ENCODE results near the gene AP1S3.
"Not testable (repeated sequence)": the region's sequence is repeated elsewhere in the genome, so short reads cannot be mapped to it uniquely, and the experiment has no call there.

Gene AP1S3

DNA sequence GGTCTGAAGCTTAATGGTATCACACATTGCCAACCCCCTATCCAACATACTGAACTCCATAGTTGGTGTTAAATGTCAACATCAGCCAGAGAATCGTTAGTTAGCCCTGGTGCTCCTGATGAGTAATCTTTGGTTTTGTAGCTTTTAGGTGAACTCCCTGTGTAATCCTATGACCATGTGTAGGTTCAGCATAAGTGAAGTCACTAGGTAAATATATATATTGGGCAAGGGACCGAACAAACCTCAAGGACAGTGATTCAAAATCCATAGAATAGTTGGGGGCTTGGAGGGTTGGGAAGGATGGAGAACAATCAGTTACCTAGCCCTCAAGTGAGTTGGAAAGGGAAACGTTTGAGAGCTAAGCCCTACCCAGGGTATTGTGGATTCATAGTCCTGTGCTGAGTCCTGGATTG is 16.0 kb upstream of the AP1S3 start:
- DNase-seq (ENCODE audit: low read depth) = no peak

DNA sequence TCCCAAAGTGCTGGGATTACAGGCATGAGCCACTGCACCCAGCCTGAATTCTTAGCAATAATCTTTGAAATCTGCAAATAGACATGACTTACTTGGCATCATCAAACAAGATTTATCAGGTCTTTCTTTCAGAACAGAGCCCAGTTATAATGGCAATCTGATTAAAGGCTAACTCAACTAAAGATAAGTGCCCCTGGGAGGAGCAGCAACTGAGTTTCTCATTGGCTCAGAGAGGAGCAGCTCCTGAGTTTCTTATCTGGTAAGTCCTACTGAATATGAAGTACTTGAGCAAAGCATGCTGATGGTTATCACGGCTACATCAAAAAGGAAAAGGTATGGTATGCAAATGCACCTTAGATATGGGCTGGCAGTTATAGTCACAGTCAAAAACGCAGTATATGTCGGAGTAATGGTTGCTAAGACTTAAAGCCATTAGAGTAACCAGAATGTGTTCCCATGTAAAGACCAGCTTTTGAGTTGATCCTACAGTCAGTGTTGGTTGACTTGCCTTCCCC is 15.0 kb upstream of the AP1S3 start:
- DNase-seq (ENCODE audit: low read depth) = no peak

- no peak for DNase-seq (ENCODE audit: low read depth)
Measured at GRCh38 chr2:223847410-223847809, 10.0 kb upstream of the AP1S3 start.

- no peak for DNase-seq (ENCODE audit: low read depth)
Measured at GRCh38 chr2:223846515-223846914, 9.1 kb upstream of the AP1S3 start.

- DNase-seq (ENCODE audit: low read depth) = no peak
Measured at GRCh38 chr2:223841436-223842190, 4.2 kb upstream of the AP1S3 start.

- DNase-seq (ENCODE audit: low read depth) = no peak
Measured at GRCh38 chr2:223835701-223836532, 1.5 kb downstream of the AP1S3 start.

DNA sequence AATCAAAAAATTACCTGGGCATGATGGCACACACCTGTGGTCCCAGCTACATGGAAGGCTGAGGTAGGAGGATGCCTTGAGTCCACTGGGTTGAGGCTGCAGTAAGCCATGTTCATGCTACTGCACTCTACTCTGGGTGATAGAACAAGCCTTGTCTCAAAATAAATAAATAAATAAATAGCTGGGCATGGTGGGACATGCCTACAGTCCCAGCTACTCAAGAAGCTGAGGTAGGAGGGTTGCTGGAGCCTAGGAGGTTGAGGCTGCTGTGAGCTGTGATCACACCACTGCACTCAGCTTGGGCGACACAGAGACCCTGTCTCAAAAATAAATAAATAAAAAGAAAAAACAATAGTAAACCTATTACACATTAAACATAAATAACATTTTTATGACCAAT is 3.0 kb downstream of the AP1S3 start:
- no peak for DNase-seq (ENCODE audit: low read depth)

GRCh38 chr2:223832241-223832903 is 5.0 kb downstream of the AP1S3 start:
- no peak for DNase-seq (ENCODE audit: low read depth)

GRCh38 chr2:223829128-223829527 is 8.3 kb downstream of the AP1S3 start:
- no peak for DNase-seq (ENCODE audit: low read depth)

DNA sequence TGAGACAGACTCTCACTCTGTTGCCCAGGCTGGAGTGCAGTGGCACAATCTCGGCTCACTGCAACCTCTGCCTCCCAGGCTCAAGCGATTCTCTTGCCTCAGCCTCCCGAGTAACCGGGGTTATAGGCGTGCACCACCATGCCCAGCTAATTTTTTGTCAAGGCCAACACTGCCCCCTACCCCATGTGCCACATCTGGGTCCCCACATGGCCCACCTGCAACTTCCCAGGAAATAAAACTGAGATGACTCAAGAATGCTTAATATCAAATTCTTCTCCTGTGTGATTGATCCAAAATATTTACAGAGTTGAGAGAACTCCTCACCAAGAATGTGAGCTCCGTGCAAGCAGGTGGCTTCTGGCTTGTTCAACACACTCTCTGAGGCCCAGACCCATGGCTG is 9.1 kb downstream of the AP1S3 start:
- DNase-seq (ENCODE audit: low read depth) = no peak

DNA sequence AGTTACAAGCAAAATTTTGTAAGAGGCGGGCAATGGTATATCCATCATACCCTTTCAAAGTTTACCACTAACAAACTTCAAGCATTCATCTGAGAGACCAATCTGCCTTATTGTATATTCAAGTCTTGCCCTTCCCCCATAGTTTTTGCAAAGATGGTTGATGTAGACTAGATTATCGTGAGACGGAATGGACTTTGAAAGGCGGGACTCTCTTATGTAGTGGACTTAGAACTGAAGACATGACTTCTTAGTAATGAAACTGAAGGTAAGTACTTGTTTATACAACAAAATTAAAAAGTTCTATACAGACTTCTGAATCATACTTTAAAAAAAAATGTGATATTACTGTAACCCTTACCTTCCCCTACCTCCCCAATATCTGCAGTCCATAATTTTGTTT is 10.4 kb downstream of the AP1S3 start:
- DNase-seq (ENCODE audit: low read depth) = no peak

DNA sequence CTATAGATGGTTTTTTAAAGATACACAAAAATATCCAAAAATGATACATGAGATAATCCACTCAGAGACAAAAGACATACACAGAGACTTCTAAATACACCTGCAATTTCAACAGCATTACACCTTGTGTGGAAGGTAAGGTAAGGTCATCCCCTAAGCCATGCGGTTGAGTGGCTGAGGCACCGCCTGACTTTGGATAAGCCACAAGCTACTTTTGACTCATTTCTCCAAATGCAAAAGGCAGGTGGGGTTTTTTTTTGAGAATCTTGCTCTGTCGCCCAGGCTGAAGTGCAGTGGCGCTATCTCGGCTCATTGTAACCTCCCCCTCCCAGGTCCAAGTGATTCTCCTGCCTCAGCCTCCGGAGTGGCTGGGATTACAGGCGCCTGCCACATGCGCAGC is 13.1 kb downstream of the AP1S3 start:
- no peak for DNase-seq (ENCODE audit: low read depth)

DNA sequence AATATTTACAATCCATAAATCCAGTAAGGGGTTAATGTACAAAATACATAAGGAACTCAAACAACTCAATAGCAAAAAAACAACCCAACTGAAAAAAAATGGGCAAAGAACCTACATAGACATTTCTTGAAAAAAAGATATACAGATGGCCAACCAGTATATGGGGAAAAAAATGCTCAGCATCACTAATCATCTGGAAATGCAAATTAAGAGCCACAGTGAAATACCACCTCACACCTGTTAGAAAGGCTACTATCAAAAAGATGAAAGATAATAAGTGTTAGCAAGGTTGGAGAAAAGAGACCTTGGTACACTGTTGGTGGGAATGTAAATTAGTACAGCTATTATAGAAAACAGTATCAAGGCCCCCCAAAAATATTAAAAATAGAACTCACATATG is 14.6 kb downstream of the AP1S3 start:
- DNase-seq (ENCODE audit: low read depth) = no peak

DNA sequence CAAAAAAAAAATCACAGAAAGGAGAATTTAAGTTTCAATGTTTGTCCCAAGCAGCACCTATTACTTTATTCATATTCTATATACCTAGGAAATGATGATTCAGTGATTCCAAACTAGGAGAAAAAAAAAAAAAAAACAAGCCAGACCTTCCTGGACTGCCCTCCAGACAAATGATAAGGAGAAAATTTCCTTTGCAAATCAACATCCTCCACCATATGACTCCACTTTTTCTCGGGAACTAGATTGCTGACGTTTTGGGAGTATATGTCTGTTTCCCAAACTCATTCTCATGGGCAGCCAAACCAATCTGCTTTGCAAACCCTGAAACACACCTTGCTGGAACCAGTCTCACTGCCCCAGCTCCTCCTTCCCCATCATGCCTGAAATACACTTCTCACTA is 16.8 kb downstream of the AP1S3 start:
- DNase-seq (ENCODE audit: low read depth) = no peak

GRCh38 chr2:223819891-223820290 is 17.5 kb downstream of the AP1S3 start:
- no peak for DNase-seq (ENCODE audit: low read depth)

- DNase-seq (ENCODE audit: low read depth) = no peak
Measured at GRCh38 chr2:223815884-223816570, 21.4 kb downstream of the AP1S3 start.

DNA sequence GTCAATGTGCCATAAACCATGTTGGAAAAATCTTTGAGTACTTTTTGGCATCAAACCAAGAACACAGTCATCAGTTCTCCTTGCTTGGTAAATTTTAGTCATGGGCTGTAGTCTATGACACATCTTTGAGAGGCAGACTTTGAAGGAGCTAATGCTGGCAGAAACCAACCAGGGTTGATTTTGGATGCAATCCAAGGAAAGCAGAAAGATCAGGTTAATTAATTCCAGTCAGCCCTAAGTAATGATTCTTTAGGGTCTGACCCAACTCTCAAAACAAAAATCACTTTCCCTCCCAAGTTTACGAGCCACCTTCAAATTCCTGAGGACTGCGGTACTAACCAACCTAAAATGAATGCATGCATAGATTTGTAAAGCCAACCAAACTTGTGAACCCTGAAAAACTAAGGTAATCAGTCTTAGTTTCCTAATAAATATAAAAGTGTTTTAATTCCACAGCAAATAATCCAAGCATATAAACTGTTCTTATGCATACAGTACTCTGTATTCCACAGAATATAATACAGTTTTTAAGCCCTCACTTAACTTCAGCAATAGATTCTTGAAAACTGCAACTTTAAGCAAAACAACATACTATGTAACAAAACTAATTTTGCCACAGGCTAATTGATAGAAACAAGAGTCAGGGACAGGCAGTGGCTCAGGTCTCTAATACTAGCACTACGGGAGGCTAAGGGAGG is 22.0 kb downstream of the AP1S3 start:
- no peak for DNase-seq (ENCODE audit: low read depth)

DNA sequence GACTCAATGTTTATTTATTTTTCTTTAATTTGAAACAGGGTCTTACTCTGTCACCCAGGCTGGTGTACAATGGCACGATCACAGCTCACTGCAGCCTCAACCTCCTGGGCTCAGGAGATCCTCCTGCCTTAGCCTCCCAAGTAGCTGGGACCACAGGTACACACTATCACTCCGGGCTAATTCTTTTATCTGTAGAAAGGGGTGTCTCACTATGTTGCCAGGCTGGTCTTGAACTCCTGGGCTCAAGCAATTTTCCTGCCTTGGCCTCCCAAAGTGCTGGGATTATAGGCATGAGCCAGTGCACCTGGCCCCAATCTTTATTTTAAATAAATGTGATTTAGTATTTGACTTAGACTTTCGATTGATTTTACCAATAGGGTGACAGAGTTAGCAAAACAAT is 22.6 kb downstream of the AP1S3 start:
- not testable (repeated sequence) for DNase-seq (ENCODE audit: low read depth)

GRCh38 chr2:223813329-223813728 is 24.1 kb downstream of the AP1S3 start:
- no peak for DNase-seq (ENCODE audit: low read depth)

- DNase-seq (ENCODE audit: low read depth) = no peak
Measured at GRCh38 chr2:223811757-223812156, 25.6 kb downstream of the AP1S3 start.

GRCh38 chr2:223805008-223805407 is 32.4 kb downstream of the AP1S3 start:
- DNase-seq (ENCODE audit: low read depth) = no peak

- DNase-seq (ENCODE audit: low read depth) = no peak
Measured at GRCh38 chr2:223801736-223802135, 35.6 kb downstream of the AP1S3 start.
